ENCODE measurements around the gene F3.

GRCh38 chr1:94590203-94591137, 48.9 kb upstream of the F3 start:
- TF ChIP-seq CTCF (IDR thresholded peaks at IDR 0.05 in 4 of 5, conservative IDR thresholded peaks at IDR 0.05 in 1 of 5) (no peak), POLR2A (IDR thresholded peaks at IDR 0.05) (no peak)

Data from gastrocnemius medialis (tissue), 4 donors.